OCI-LY7 (cell line): ENCODE data around the gene KANSL1L. TPM values are rescaled to one million over a fixed set of nuclear protein-coding genes. Genes with fewer than 3 reads are reported as not detected.

ENCODE experiments used
- BruUV-seq: library from RNA; stranded (reverse); fragments of 400-500 nt; replicated peaks from 2 replicates; lab custom pipeline; 2021; lab: Mats Ljungman, UMichigan
- CTCF ChIA-PET: fragments of 300-600 bp; sonication (Branson Sonifier 250); formaldehyde crosslinking; loops from one replicate; lab custom pipeline; 2022; ENCODE audit warnings: antibody characterized with exemption; ENCODE audit not compliant: unreplicated experiment; lab: Charles Lee
- POLR2A ChIA-PET: fragments of 300-600 bp; sonication (Branson Sonifier 250); formaldehyde crosslinking; loops from one replicate; lab custom pipeline; 2022; ENCODE audit warnings: antibody characterized with exemption; lab: Charles Lee
- DNase-seq: peaks from one replicate; pipeline ENCODE4 v3.0.0-alpha.2; 2015; ENCODE audit warnings: low spot score
- H2AFZ ChIP-seq: fragments of 200-600 bp; sonication (generic), shearing (Covaris generic); 2 replicates; pipeline ENCODE4 v1.6.1; 2014; ENCODE audit warnings: mild to moderate bottlenecking, antibody characterized with exemption, low read length, moderate library complexity
- H3K27ac ChIP-seq: fragments of 200-600 bp; sonication (generic); 2 replicates; pipeline ENCODE4 v1.5.1; 2014; ENCODE audit warnings: mixed run types, low read depth, mild to moderate bottlenecking, moderate library complexity, low read length, inconsistent platforms; ENCODE audit not compliant: poor library complexity, severe bottlenecking
- H3K36me3 ChIP-seq: fragments of 200-600 bp; sonication (generic); 2 replicates; pipeline ENCODE4 v1.6.1; 2014; ENCODE audit warnings: mild to moderate bottlenecking, antibody characterized with exemption, low read length, moderate library complexity, mixed read lengths; ENCODE audit not compliant: insufficient read depth
- H3K4me1 ChIP-seq: fragments of 200-600 bp; sonication (generic); 2 replicates; pipeline ENCODE4 v1.5.1; 2014; ENCODE audit warnings: mild to moderate bottlenecking, low read length; ENCODE audit not compliant: insufficient read depth, poor library complexity, severe bottlenecking
- H3K4me2 ChIP-seq: fragments of 200-600 bp; sonication (generic); 2 replicates; pipeline ENCODE4 v1.6.1; 2014; ENCODE audit warnings: mild to moderate bottlenecking, low read length
- H3K4me3 ChIP-seq: fragments of 200-600 bp; sonication (generic); 2 replicates; pipeline ENCODE4 v1.5.1; 2014; ENCODE audit warnings: mild to moderate bottlenecking, low read depth, low read length; ENCODE audit not compliant: poor library complexity, severe bottlenecking
- H3K79me2 ChIP-seq: fragments of 200-600 bp; sonication (generic); 2 replicates; pipeline ENCODE4 v1.6.1; 2016; ENCODE audit warnings: low read depth, mild to moderate bottlenecking, low read length, moderate library complexity, mixed read lengths; ENCODE audit not compliant: insufficient read depth
- H3K9me2 ChIP-seq: fragments of 200-600 bp; sonication (generic); 2 replicates; pipeline ENCODE4 v1.6.1; 2016; ENCODE audit warnings: mild to moderate bottlenecking, low read length, mixed read lengths; ENCODE audit not compliant: insufficient read depth
- H3K9me3 ChIP-seq: fragments of 200-600 bp; sonication (generic); 2 replicates; pipeline ENCODE4 v1.6.1; 2014; ENCODE audit warnings: mild to moderate bottlenecking, mixed run types, low read length, mixed read lengths
- H4K20me1 ChIP-seq: fragments of 200-600 bp; sonication (generic); 2 replicates; pipeline ENCODE4 v1.6.1; 2014; ENCODE audit warnings: mild to moderate bottlenecking, antibody characterized with exemption, low read length, moderate library complexity, mixed read lengths; ENCODE audit not compliant: insufficient read depth
- EZH2phosphoT487 ChIP-seq: fragments of 200-600 bp; sonication (generic); IDR thresholded peaks from 2 replicates; pipeline ENCODE4 v1.6.1; 2018; ENCODE audit warnings: low read depth, borderline replicate concordance, mild to moderate bottlenecking, mixed run types, antibody characterized with exemption, low read length, moderate library complexity, mixed read lengths
- intact Hi-C: fragments of 100-400 bp; cut with micrococcal nuclease; formaldehyde crosslinking; loops from one replicate; pipeline ENCODE4 v1.10.0; 2022; ENCODE audit not compliant: unreplicated experiment
- total RNA-seq, 2 experiments: library from RNA; depleted of rRNA in 1 of 2; stranded (reverse); fragments of >200 nt in 1 of 2; shearing (Covaris generic) in 1 of 2; gene quantifications; 2 replicates each; pipeline ENCODE4 v1.2.3, GENCODE V29; 2014 to 2022
- TF ChIP-seq, protein P1 (sequence below): fragments of 200-600 bp; sonication (generic); conservative IDR thresholded peaks from 2 replicates; pipeline ENCODE4 v1.5.1; 2014; ENCODE audit warnings: mild to moderate bottlenecking, antibody characterized with exemption, low read length, moderate library complexity, mixed read lengths

The KANSL1L gene
- total RNA-seq, 2 experiments from 2014 or later: 22.0 to 22.9 TPM

DNA sequence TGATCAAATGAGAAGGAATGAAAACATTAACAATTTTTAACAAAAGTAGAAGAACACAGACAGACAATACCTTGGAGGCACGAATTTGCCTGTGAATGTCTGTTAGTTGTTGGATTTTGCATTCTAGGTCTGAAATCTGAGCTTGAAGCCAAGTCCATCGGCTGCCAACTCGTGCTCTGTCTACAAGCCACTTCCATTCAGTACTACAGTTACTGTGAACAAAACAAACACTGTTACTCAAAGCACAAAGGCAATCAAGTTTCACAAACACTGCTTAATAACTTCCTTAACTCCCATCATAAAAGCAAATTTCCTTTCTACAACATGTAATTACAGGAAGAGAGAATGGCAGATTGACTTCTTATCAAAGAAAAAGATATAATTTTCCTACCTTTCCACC lies 42.2 kb downstream of the KANSL1L start:
- Histone ChIP-seq H3K4me3 (no peak overlapping the region), H3K9me3 (peaks cover 12% of the 10 kb centered on the region; the same call in 1 of the 2 replicates), H3K27ac (no peak overlapping the region), H3K36me3 (peaks cover 9% of the 10 kb centered on the region), H2AFZ (no peak overlapping the region), H3K4me2 (no peak overlapping the region), H3K4me1 (no peaks in the 10 kb centered on the region), H3K9me2 (no peaks in the 10 kb centered on the region), H4K20me1 (no peaks in the 10 kb centered on the region), H3K79me2 (no peaks in the 10 kb centered on the region)
- ChIA-PET CTCF (no interaction called here), POLR2A (interaction anchor here (0.7 to 1.6 kb wide), 2 partner anchors 90 to 103 kb away, joined by 3 to 4 read pairs; no protein-coding TSS in a partner anchor)
- DNase-seq: no peak
- TF ChIP-seq, protein P1, sequence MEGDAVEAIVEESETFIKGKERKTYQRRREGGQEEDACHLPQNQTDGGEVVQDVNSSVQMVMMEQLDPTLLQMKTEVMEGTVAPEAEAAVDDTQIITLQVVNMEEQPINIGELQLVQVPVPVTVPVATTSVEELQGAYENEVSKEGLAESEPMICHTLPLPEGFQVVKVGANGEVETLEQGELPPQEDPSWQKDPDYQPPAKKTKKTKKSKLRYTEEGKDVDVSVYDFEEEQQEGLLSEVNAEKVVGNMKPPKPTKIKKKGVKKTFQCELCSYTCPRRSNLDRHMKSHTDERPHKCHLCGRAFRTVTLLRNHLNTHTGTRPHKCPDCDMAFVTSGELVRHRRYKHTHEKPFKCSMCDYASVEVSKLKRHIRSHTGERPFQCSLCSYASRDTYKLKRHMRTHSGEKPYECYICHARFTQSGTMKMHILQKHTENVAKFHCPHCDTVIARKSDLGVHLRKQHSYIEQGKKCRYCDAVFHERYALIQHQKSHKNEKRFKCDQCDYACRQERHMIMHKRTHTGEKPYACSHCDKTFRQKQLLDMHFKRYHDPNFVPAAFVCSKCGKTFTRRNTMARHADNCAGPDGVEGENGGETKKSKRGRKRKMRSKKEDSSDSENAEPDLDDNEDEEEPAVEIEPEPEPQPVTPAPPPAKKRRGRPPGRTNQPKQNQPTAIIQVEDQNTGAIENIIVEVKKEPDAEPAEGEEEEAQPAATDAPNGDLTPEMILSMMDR: no peak
- no peak for TF ChIP-seq EZH2phosphoT487
- intact Hi-C loops: no loop called here
- BruUV-seq: no TSS peak

DNA sequence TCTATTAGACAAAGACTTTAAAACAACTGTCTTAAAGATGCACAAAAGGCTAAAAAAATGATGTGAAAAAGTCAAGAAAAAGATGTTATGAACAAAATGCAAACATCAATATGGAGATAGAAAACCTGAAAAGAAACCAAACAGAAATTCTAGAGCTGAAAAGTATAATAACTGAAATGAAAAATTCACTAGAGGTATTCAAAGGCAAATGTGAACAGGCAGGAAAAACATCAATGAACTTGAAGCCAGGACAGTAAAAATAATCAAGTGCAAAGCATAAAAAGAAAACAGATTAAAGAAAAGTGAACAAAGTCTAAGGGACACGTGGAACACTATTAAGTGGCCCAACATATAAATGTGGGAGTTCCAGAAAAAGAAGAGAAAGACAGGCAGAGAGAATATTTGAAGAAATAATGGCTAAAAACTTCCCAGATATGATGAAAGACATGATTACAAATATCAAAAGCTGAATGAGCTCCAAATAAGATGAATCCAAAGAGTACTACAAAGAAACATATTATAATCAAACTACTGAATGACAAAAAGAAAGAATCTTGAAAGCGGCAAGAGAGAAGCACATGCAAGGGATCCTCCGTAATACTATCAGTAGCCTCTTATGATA lies 57.5 kb downstream of the KANSL1L start:
- no peak overlapping the region for H3K4me2 ChIP-seq
- no peak overlapping the region for H2AFZ ChIP-seq
- no peak overlapping the region for H3K4me3 ChIP-seq
- no peak overlapping the region for H3K27ac ChIP-seq
- no peaks in the 10 kb centered on the region for H3K79me2 ChIP-seq
- CTCF ChIA-PET: no interaction called here
- no peaks in the 10 kb centered on the region for H3K9me2 ChIP-seq
- intact Hi-C loops: no loop called here
- DNase-seq: no peak
- H3K36me3 ChIP-seq: no peaks in the 10 kb centered on the region
- no peaks in the 10 kb centered on the region for H3K4me1 ChIP-seq
- no peaks in the 10 kb centered on the region for H4K20me1 ChIP-seq
- BruUV-seq: no TSS peak
- H3K9me3 ChIP-seq: peaks cover 13% of the 10 kb centered on the region; the same call in 1 of the 2 replicates
- TF ChIP-seq, protein P1: no peak
- TF ChIP-seq EZH2phosphoT487: no peak
- POLR2A ChIA-PET: interaction anchor here (0.6 to 1.3 kb wide), 2 partner anchors 120 to 1767 kb away, joined by 3 read pairs; no protein-coding TSS in a partner anchor

DNA sequence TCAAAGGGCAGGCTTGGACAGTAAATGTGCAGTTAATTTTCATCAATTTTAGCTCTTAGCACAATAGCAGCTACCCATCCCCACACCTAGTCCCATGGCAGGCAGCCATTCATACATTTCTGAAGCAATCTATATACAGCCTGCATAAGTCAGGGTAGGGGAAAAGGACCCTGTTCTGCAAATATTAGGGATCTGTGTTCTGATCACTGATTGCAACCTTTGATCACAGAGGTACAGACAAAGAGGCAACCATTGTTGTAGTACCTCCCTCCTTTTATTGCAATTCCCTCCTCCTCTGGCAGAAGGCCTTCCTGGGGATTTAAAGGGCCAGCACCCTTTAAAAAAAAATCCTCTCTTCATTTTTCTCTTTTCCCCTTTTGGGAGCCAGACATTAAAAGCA lies 58.3 kb downstream of the KANSL1L start:
- H3K4me3 ChIP-seq: no peak overlapping the region
- no peak overlapping the region for H3K27ac ChIP-seq
- POLR2A ChIA-PET: no interaction called here
- H2AFZ ChIP-seq: no peak overlapping the region
- H3K9me2 ChIP-seq: no peaks in the 10 kb centered on the region
- no peak overlapping the region for H3K4me2 ChIP-seq
- BruUV-seq: no TSS peak
- no peaks in the 10 kb centered on the region for H3K79me2 ChIP-seq
- no peaks in the 10 kb centered on the region for H4K20me1 ChIP-seq
- TF ChIP-seq EZH2phosphoT487: no peak
- TF ChIP-seq, protein P1: no peak
- no peaks in the 10 kb centered on the region for H3K4me1 ChIP-seq
- H3K9me3 ChIP-seq: peaks cover 13% of the 10 kb centered on the region; the same call in 1 of the 2 replicates
- CTCF ChIA-PET: no interaction called here
- no peaks in the 10 kb centered on the region for H3K36me3 ChIP-seq
- intact Hi-C loops: no loop called here
- no peak for DNase-seq
